ENCODE measurements around the gene AUTS2.

AUTS2 gene

DNA sequence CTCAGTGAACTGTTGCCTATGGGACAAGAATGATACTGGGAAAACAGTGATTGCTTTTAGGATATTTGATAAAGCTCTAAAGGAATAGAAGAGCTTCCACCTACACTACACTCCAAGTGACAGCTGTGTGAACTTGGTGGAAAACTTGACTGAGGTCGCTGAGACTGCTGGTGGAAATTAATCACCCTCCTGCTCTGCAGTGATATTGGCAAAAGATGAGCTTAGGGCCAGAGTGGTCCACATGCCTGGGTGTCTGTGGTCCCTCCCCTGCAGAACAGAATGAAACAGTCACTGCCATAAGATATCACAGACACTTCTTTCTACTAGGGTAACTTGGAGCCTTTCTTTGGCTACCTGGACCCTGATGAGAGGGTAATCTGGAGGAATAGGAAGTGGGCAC lies 1151.6 kb downstream of the AUTS2 start:
- TF ChIP-seq, protein P1, sequence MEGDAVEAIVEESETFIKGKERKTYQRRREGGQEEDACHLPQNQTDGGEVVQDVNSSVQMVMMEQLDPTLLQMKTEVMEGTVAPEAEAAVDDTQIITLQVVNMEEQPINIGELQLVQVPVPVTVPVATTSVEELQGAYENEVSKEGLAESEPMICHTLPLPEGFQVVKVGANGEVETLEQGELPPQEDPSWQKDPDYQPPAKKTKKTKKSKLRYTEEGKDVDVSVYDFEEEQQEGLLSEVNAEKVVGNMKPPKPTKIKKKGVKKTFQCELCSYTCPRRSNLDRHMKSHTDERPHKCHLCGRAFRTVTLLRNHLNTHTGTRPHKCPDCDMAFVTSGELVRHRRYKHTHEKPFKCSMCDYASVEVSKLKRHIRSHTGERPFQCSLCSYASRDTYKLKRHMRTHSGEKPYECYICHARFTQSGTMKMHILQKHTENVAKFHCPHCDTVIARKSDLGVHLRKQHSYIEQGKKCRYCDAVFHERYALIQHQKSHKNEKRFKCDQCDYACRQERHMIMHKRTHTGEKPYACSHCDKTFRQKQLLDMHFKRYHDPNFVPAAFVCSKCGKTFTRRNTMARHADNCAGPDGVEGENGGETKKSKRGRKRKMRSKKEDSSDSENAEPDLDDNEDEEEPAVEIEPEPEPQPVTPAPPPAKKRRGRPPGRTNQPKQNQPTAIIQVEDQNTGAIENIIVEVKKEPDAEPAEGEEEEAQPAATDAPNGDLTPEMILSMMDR (conservative IDR thresholded peaks at IDR 0.05; ENCODE audit: low read depth, low read length): no peak
- no peak overlapping the region for H3K4me3 ChIP-seq (ENCODE audit: low read length)
- no peak for DNase-seq (ENCODE audit: low read depth)

DNA sequence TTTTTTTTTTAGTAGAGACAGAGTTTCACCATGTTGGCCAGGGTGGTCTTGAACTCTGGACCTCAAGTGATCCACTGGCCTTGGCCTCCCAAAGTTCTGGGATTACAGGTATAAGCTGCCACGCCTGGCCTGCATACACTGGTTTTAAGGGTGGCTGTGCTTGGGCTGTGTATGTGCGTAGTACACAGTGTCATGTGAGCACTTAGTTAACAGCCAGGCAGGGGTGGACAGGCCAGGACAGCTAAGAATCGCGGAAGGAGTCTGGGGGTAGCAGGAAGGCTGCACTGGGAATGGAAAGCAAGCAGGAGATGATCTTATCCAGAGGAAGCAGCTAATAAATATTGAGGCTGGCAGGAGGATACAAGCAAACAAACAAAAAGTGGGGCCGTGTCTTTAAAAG lies 1153.6 kb downstream of the AUTS2 start:
- TF ChIP-seq, protein P1 (conservative IDR thresholded peaks at IDR 0.05; ENCODE audit: low read depth, low read length): no peak
- H3K4me3 ChIP-seq (ENCODE audit: low read length): no peak overlapping the region
- no peak for DNase-seq (ENCODE audit: low read depth)

DNA sequence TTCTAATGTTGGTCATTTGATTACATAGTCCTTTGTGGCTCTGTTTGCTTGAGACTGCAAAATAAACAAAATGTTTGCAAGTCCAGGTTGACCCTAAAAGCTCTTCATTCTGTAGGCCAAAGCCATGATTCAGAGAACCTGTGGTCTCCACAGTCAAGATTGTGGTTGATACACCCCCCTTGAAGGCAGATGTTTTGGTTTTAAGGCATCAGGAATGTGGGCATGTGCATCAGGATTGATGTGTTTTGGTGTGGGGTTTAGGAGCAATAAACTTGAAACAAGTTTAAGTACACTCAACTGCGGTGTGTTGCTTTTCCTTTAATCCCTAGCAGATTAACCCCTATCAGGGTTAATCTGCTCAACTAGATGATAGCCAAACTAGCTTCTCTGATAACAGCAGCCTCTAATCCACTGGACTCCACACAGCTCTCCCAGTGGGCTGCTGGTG lies 1154.5 kb downstream of the AUTS2 start:
- H3K4me3 ChIP-seq (ENCODE audit: low read length): no peak overlapping the region
- TF ChIP-seq, protein P1 (conservative IDR thresholded peaks at IDR 0.05; ENCODE audit: low read depth, low read length): no peak
- no peak for DNase-seq (ENCODE audit: low read depth)

DNA sequence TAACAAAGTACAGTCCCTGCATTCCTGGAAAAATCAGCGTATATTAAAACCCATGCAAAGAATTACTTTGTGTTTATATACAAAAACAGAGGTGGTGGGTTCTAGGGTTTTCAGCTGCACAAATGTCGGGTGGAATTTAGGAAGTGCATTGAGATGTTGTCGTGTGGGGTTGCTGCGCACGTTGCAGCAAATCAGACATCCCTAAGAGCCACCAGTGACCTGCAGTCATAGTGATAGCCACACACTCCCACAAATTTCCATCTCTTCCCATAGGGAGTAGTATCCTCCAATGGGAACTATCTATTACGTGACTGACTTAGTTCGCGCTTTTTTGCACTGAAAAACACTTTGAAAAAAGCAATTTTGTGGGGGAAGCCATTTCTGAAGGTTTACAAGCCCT lies 1158.5 kb downstream of the AUTS2 start:
- TF ChIP-seq, protein P1 (conservative IDR thresholded peaks at IDR 0.05; ENCODE audit: low read depth, low read length): no peak
- H3K4me3 ChIP-seq (ENCODE audit: low read length): no peak overlapping the region
- no peak for DNase-seq (ENCODE audit: low read depth)

DNA sequence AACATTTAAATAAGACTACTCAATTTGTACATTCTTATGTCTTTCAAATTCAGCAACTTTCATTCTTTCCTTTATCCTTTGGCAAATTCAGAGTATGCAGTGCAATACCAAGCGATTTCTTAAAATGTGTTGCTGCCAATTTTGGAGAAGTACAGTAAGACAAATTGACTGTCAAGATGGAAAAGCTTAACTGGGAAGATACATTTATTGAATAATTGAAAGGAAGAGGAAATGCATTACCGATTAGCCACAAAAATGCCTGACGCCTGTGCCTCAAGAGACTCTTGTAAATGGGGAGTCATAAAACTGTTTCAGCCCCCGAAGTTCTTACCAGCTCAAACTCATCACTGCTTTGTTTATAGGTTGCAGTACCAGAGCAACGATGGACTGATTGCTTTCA lies 1160.4 kb downstream of the AUTS2 start:
- TF ChIP-seq, protein P1 (conservative IDR thresholded peaks at IDR 0.05; ENCODE audit: low read depth, low read length): no peak
- H3K4me3 ChIP-seq (ENCODE audit: low read length): no peak overlapping the region
- DNase-seq (ENCODE audit: low read depth): no peak

DNA sequence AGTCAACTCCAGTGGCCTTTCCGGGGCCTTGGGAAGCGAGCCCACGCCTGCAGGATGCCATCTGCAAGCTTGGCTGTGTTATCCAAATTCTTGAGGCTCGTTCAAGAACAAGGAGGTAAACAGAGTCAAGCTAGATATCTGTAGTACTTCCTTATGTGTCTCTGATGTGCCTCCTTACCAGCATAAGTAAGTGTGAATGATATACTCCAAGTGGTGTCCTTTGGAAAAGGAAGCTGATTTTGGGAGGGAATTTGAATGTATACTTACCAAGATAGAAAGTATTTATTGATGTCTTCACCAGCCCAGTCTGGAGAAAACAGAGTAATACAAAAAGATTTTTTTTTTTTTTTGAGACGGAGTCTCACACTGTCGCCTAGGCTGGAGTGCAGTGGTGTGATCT lies 1161.4 kb downstream of the AUTS2 start:
- DNase-seq (ENCODE audit: low read depth): no peak
- H3K4me3 ChIP-seq (ENCODE audit: low read length): no peak overlapping the region
- TF ChIP-seq, protein P1 (conservative IDR thresholded peaks at IDR 0.05; ENCODE audit: low read depth, low read length): no peak

DNA sequence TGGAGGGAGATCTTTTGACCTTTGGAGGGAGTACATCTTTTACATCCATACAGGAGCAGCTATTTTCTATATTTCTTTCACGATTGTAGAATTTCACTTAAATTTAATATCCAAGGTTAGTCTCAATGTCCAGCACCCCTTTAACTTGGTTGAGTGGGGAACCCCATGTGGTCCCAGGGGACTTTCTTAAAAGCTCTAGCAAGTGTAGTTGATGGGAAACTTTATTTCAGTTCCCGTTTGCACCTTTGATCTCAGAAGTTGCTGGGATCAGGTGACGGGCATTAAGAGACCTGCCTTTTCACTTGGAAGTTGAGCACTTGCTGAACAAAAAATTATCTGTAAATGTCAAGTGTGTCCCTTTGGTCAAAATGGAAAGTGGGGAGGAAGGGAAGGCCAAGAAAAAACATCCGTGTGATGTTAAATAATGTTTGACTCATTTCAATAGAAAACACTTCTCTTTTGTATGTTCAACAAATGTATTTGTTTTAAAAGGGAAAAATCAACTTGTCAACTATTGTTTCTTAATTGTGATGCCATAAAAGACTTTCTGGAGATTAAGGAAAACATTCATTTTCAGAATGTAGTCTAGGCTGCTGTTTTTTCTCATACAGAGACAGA lies 1163.5 kb downstream of the AUTS2 start:
- TF ChIP-seq, protein P1 (conservative IDR thresholded peaks at IDR 0.05; ENCODE audit: low read depth, low read length): no peak
- no peak for DNase-seq (ENCODE audit: low read depth)
- H3K4me3 ChIP-seq (ENCODE audit: low read length): no peak overlapping the region
